IPS-11a (cell line): ENCODE measurements around the gene LINC00237.

Experiments used
- H3K4me3 ChIP-seq: one replicate; pipeline ENCODE4 v1.5.1; 2013; ENCODE audit warnings: low read depth, low read length, control low read depth

Gene LINC00237

GRCh38 chr20:21125849-21126580 is 19.9 kb upstream of the LINC00237 start, which contains the start of gene KIZ:
Gene KIZ, plus strand, starts transcription at chr20:21126082. Its CDS starts 34 bp downstream, at chr20:21126116.
- peak within 1 kb of the TSS; percentile 75 for H3K4me3 ChIP-seq

- peak overlapping the region; percentile 9 for H3K4me3 ChIP-seq
Measured at GRCh38 chr20:21125072-21125848, 19.1 kb upstream of the LINC00237 start.

- no peak overlapping the region for H3K4me3 ChIP-seq
Measured at GRCh38 chr20:21124190-21124589, 18.0 kb upstream of the LINC00237 start.

- no peak overlapping the region for H3K4me3 ChIP-seq
Measured at GRCh38 chr20:21118782-21119181, 12.6 kb upstream of the LINC00237 start.

GRCh38 chr20:21118138-21118537 is 12.0 kb upstream of the LINC00237 start:
- no peak overlapping the region for H3K4me3 ChIP-seq

GRCh38 chr20:21117521-21117920 is 11.4 kb upstream of the LINC00237 start:
- no peak overlapping the region for H3K4me3 ChIP-seq

GRCh38 chr20:21114584-21114983 is 8.4 kb upstream of the LINC00237 start:
- no peak overlapping the region for H3K4me3 ChIP-seq

GRCh38 chr20:21113697-21114096 is 7.5 kb upstream of the LINC00237 start:
- H3K4me3 ChIP-seq: no peak overlapping the region

- H3K4me3 ChIP-seq: no peak overlapping the region
Measured at GRCh38 chr20:21111416-21111815, 5.3 kb upstream of the LINC00237 start.

GRCh38 chr20:21110811-21111210 is 4.7 kb upstream of the LINC00237 start:
- H3K4me3 ChIP-seq: no peak overlapping the region

GRCh38 chr20:21109144-21109543 is 3.0 kb upstream of the LINC00237 start:
- no peak overlapping the region for H3K4me3 ChIP-seq

- peak overlapping the region; percentile 44 for H3K4me3 ChIP-seq
Measured at GRCh38 chr20:21105429-21106170, 558 bp downstream of the LINC00237 start.

GRCh38 chr20:21104921-21105320 is 1.2 kb downstream of the LINC00237 start:
- peak overlapping the region; percentile 13 for H3K4me3 ChIP-seq

GRCh38 chr20:21104466-21104761 is 1.7 kb downstream of the LINC00237 start:
- H3K4me3 ChIP-seq: no peak overlapping the region

- H3K4me3 ChIP-seq: no peak overlapping the region
Measured at GRCh38 chr20:21103582-21104465, 2.3 kb downstream of the LINC00237 start.

- H3K4me3 ChIP-seq: peak overlapping the region; percentile 33
Measured at GRCh38 chr20:21102603-21103311, 3.4 kb downstream of the LINC00237 start.

- H3K4me3 ChIP-seq: peak overlapping the region; percentile 29
Measured at GRCh38 chr20:21101932-21102575, 4.1 kb downstream of the LINC00237 start.

GRCh38 chr20:21101453-21101931 is 4.7 kb downstream of the LINC00237 start:
- H3K4me3 ChIP-seq: peak overlapping the region; percentile 51
